Calu3 (cell line): Measurements from ENCODE around the gene SYK. TPM values are rescaled to one million over a fixed set of nuclear protein-coding genes. Genes with fewer than 3 reads are reported as not detected.

ENCODE experiments used
- BruUV-seq: library from RNA; stranded (reverse); fragments of 400-500 nt; replicated peaks from 2 replicates; lab custom pipeline; 2021; lab: Mats Ljungman, UMichigan
- CTCF ChIA-PET: fragments of 300-600 bp; sonication (Branson Sonifier 250); formaldehyde crosslinking; loops from one replicate; lab custom pipeline; 2022; ENCODE audit warnings: antibody characterized with exemption; lab: Charles Lee
- DNase-seq: peaks from one replicate; pipeline ENCODE4 v3.0.0; 2022
- H3K27ac Mint-ChIP-seq: one replicate; pipeline ENCODE4 v1.8.0; 2022; ENCODE audit warnings: mixed read lengths; ENCODE audit not compliant: unreplicated experiment
- H3K27me3 Mint-ChIP-seq: one replicate; pipeline ENCODE4 v1.8.0; 2022; ENCODE audit warnings: mixed read lengths; ENCODE audit not compliant: unreplicated experiment
- H3K36me3 Mint-ChIP-seq: one replicate; pipeline ENCODE4 v1.8.0; 2022; ENCODE audit warnings: mild to moderate bottlenecking, moderate library complexity, mixed read lengths; ENCODE audit not compliant: insufficient read depth, unreplicated experiment
- H3K4me1 Mint-ChIP-seq: one replicate; pipeline ENCODE4 v1.8.0; 2022; ENCODE audit warnings: mild to moderate bottlenecking, low read depth, mixed read lengths; ENCODE audit not compliant: unreplicated experiment
- H3K4me3 Mint-ChIP-seq: one replicate; pipeline ENCODE4 v1.8.0; 2022; ENCODE audit warnings: mild to moderate bottlenecking, low read depth, moderate library complexity, mixed read lengths; ENCODE audit not compliant: unreplicated experiment
- H3K9me3 Mint-ChIP-seq: one replicate; pipeline ENCODE4 v1.8.0; 2022; ENCODE audit warnings: low read depth, mixed read lengths; ENCODE audit not compliant: unreplicated experiment
- CTCF ChIP-seq: fragments of 200-600 bp; IDR thresholded peaks from one replicate; pipeline ENCODE4 v1.8.0; 2022; ENCODE audit warnings: antibody characterized with exemption; ENCODE audit not compliant: unreplicated experiment
- intact Hi-C: fragments of 100-400 bp; cut with micrococcal nuclease; formaldehyde crosslinking; loops from one replicate; pipeline ENCODE4 v1.10.0; 2022; ENCODE audit not compliant: unreplicated experiment
- total RNA-seq: library from RNA; stranded (reverse); gene quantifications from 2 replicates; pipeline ENCODE4 v1.2.3, GENCODE V29; 2022

The SYK gene
- total RNA-seq, 1 experiment from 2014 or later: 14.8 TPM

- Mint-ChIP-seq H3K4me3 (no peak overlapping the region), H3K27ac (no peak overlapping the region), H3K27me3 (no peaks in the 10 kb centered on the region), H3K9me3 (no peaks in the 10 kb centered on the region), H3K4me1 (no peaks in the 10 kb centered on the region), H3K36me3 (no peaks in the 10 kb centered on the region)
- CTCF ChIA-PET: no interaction called here
- no TSS peak for BruUV-seq
- intact Hi-C loops: loop anchor here (2.0 to 10.0 kb wide), 4 partner anchors 98 to 728 kb away; no protein-coding TSS in a partner anchor
- TF ChIP-seq CTCF: no peak
- DNase-seq: peak; percentile 14
Observed at GRCh38 chr9:90870621-90871326, 69.2 kb downstream of the SYK start.

GRCh38 chr9:90871327-90871935, 69.8 kb downstream of the SYK start:
- CTCF ChIA-PET: no interaction called here
- no peaks in the 10 kb centered on the region for H3K9me3 Mint-ChIP-seq
- no peak for DNase-seq
- intact Hi-C loops: loop anchor here (2.0 to 10.0 kb wide), 4 partner anchors 99 to 729 kb away; no protein-coding TSS in a partner anchor
- H3K27me3 Mint-ChIP-seq: no peaks in the 10 kb centered on the region
- H3K4me1 Mint-ChIP-seq: no peaks in the 10 kb centered on the region
- BruUV-seq: no TSS peak
- TF ChIP-seq CTCF: no peak
- no peak overlapping the region for H3K4me3 Mint-ChIP-seq
- no peaks in the 10 kb centered on the region for H3K36me3 Mint-ChIP-seq
- no peak overlapping the region for H3K27ac Mint-ChIP-seq

GRCh38 chr9:90872835-90873294, 71.2 kb downstream of the SYK start:
- CTCF ChIA-PET: no interaction called here
- H3K4me1 Mint-ChIP-seq: no peaks in the 10 kb centered on the region
- no peaks in the 10 kb centered on the region for H3K27me3 Mint-ChIP-seq
- intact Hi-C loops: loop anchor here (5.0 to 10.0 kb wide), 3 partner anchors 101 to 648 kb away; no protein-coding TSS in a partner anchor
- no peak overlapping the region for H3K27ac Mint-ChIP-seq
- no TSS peak for BruUV-seq
- H3K9me3 Mint-ChIP-seq: no peaks in the 10 kb centered on the region
- no peaks in the 10 kb centered on the region for H3K36me3 Mint-ChIP-seq
- TF ChIP-seq CTCF: no peak
- DNase-seq: no peak
- H3K4me3 Mint-ChIP-seq: no peak overlapping the region

- TF ChIP-seq CTCF: no peak
- H3K9me3 Mint-ChIP-seq: no peaks in the 10 kb centered on the region
- no TSS peak for BruUV-seq
- no peaks in the 10 kb centered on the region for H3K27me3 Mint-ChIP-seq
- no peak overlapping the region for H3K4me3 Mint-ChIP-seq
- no peaks in the 10 kb centered on the region for H3K4me1 Mint-ChIP-seq
- intact Hi-C loops: loop anchor here (5.0 to 10.0 kb wide), 3 partner anchors 101 to 649 kb away; no protein-coding TSS in a partner anchor
- H3K36me3 Mint-ChIP-seq: no peaks in the 10 kb centered on the region
- DNase-seq: no peak
- no peak overlapping the region for H3K27ac Mint-ChIP-seq
- CTCF ChIA-PET: no interaction called here
Observed at GRCh38 chr9:90873422-90873821, 71.8 kb downstream of the SYK start.
